Ishikawa (cell line): ENCODE results near the gene ZNF565.

ENCODE experiments used
- CEBPB ChIP-seq: IDR thresholded peaks from 2 replicates; pipeline ENCODE4 v1.6.1; 2012
- CREB1 ChIP-seq: IDR thresholded peaks from 2 replicates; pipeline ENCODE4 v1.6.1; 2012; ENCODE audit warnings: low read depth
- EGR1 ChIP-seq: IDR thresholded peaks from 2 replicates; pipeline ENCODE4 v1.6.1; 2012
- EP300 ChIP-seq: IDR thresholded peaks from 2 replicates; pipeline ENCODE4 v1.6.1; 2012; ENCODE audit warnings: borderline replicate concordance
- FOXM1 ChIP-seq: IDR thresholded peaks from 2 replicates; pipeline ENCODE4 v1.6.1; 2012; ENCODE audit warnings: low read depth, borderline replicate concordance
- NFIC ChIP-seq: IDR thresholded peaks from 2 replicates; pipeline ENCODE4 v1.6.1; 2012
- RAD21 ChIP-seq: IDR thresholded peaks from 2 replicates; pipeline ENCODE4 v1.6.1; 2012; ENCODE audit warnings: low read depth
- REST ChIP-seq: IDR thresholded peaks from 2 replicates; pipeline ENCODE4 v1.6.1; 2012; ENCODE audit warnings: low read depth, mild to moderate bottlenecking
- TAF1 ChIP-seq: IDR thresholded peaks from 2 replicates; pipeline ENCODE4 v1.6.1; 2012; ENCODE audit warnings: low read depth, mild to moderate bottlenecking
- TCF12 ChIP-seq: IDR thresholded peaks from 2 replicates; pipeline ENCODE4 v1.6.1; 2012; ENCODE audit warnings: low read depth
- TEAD4 ChIP-seq: IDR thresholded peaks from 2 replicates; pipeline ENCODE4 v1.6.1; 2012
- USF1 ChIP-seq: IDR thresholded peaks from 2 replicates; pipeline ENCODE4 v1.6.1; 2012
- YY1 ChIP-seq: IDR thresholded peaks from 2 replicates; pipeline ENCODE4 v1.6.1; 2012; ENCODE audit warnings: low read depth
- ZBTB7A ChIP-seq: IDR thresholded peaks from 2 replicates; pipeline ENCODE4 v1.6.1; 2012; ENCODE audit warnings: low read depth
- TF ChIP-seq, protein P1 (sequence below): IDR thresholded peaks from 2 replicates; pipeline ENCODE4 v1.6.1; 2012

ZNF565 gene

GRCh38 chr19:36169084-36169760, 45.2 kb downstream of the ZNF565 start:
- TF ChIP-seq ZBTB7A: no peak
- no peak for TF ChIP-seq RAD21
- TF ChIP-seq FOXM1: no peak
- TF ChIP-seq USF1: no peak
- no peak for TF ChIP-seq EP300
- no peak for TF ChIP-seq REST
- no peak for TF ChIP-seq TAF1
- TF ChIP-seq CEBPB: no peak
- no peak for TF ChIP-seq EGR1
- TF ChIP-seq TEAD4: no peak
- TF ChIP-seq, protein P1, sequence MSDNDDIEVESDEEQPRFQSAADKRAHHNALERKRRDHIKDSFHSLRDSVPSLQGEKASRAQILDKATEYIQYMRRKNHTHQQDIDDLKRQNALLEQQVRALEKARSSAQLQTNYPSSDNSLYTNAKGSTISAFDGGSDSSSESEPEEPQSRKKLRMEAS: no peak
- no peak for TF ChIP-seq TCF12
- no peak for TF ChIP-seq YY1
- TF ChIP-seq NFIC: no peak
- no peak for TF ChIP-seq CREB1

- TF ChIP-seq USF1: no peak
- no peak for TF ChIP-seq YY1
- no peak for TF ChIP-seq TEAD4
- TF ChIP-seq, protein P1: no peak
- no peak for TF ChIP-seq TAF1
- TF ChIP-seq FOXM1: no peak
- TF ChIP-seq EGR1: no peak
- TF ChIP-seq TCF12: no peak
- TF ChIP-seq ZBTB7A: no peak
- TF ChIP-seq CREB1: no peak
- no peak for TF ChIP-seq NFIC
- no peak for TF ChIP-seq CEBPB
- TF ChIP-seq REST: no peak
- TF ChIP-seq EP300: no peak
- TF ChIP-seq RAD21: no peak
Measured at GRCh38 chr19:36163813-36164212, 50.7 kb downstream of the ZNF565 start.

DNA sequence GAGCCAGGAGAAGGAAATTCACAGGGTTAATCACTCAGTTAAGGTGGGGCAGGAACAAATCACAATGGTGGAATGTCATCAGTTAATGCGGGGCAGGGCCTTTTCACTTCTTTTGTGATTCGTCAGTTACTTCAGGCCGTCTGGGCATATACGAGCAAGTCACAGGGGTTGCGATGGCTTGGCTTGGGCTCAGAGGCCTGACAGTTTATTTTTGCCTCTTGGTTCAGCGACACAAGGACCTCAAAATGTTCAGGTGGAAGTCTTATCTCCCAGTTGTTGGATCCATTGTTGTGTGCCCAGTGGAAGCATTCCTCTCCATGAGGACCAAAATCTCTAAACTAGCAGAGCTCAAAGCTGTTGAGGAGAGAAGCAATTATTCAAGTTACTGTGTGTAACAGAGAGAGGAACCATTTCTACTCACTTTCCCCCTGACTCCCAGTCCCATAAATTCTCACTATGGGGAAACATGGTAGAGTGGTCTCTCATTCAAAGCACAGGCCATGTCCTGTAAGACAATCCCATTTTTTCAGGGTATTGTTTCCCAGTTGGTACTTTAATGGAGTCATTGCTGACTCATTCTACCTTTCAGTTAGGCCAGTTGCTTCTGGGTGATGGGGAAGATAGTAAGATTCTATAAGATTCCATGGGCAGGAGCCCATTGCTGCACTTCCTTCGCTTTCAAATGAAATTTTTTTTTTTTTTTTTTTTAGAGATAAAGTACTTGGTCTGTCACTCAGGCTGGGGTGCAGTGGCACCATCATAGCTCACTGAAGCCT, 53.5 kb downstream of the ZNF565 start:
- TF ChIP-seq USF1 (no peak), TAF1 (no peak), TCF12 (no peak), REST (no peak), EP300 (no peak), YY1 (no peak), CEBPB (no peak), NFIC (no peak), EGR1 (no peak), TEAD4 (no peak), FOXM1 (no peak), RAD21 (no peak), CREB1 (no peak), ZBTB7A (no peak)
- TF ChIP-seq, protein P1: no peak
